ENCODE data around the gene CSNK1E. TPM values are rescaled to one million over a fixed set of nuclear protein-coding genes. Genes with fewer than 3 reads are reported as not detected.

The CSNK1E gene
- total RNA-seq, 1 donor from 2014 or later: 176 TPM

DNA sequence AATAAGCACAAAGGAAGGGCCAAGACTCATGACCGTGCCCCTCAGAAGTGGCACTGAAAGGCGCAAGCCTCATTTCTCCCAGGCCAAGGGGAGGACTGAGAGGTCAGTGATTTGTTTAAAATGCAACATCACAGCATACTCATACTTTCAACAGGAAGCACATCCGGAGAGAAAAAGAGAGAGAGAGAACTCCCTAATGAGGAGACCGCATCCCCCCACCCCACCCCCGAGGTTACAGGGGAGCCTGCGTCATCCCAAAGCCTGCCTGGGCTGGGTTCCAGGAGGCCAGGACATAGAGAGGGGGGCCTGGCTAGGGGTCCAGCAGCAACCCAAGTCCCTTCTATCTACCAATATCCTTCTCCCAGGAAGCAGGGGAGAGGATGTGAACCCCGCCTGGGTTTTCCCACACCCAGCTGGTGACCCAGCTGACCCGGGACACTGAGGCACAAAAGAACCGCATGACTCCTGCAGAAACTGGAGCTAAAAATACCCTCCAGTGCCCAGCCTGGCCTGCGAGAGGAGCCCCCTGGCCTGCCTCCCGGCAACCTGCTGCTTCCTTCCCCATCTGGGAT is 3.8 kb downstream of the CSNK1E start:
- DNase-seq (ENCODE audit: extremely low spot score, unreplicated experiment): no peak
- peaks cover 17% of the 10 kb centered on the region for H3K36me3 Mint-ChIP-seq (ENCODE audit: unreplicated experiment)
- peak overlapping the region; percentile 97 for H3K27ac Mint-ChIP-seq (ENCODE audit: unreplicated experiment)
- no peaks in the 10 kb centered on the region for H3K9me3 Mint-ChIP-seq (ENCODE audit: unreplicated experiment)
- H3K27me3 Mint-ChIP-seq (ENCODE audit: unreplicated experiment): no peaks in the 10 kb centered on the region
- peak overlapping the region; percentile 93 for H3K4me3 Mint-ChIP-seq (ENCODE audit: unreplicated experiment)
- H3K4me1 Mint-ChIP-seq (ENCODE audit: unreplicated experiment): peaks cover 83% of the 10 kb centered on the region
- TF ChIP-seq, protein P1, sequence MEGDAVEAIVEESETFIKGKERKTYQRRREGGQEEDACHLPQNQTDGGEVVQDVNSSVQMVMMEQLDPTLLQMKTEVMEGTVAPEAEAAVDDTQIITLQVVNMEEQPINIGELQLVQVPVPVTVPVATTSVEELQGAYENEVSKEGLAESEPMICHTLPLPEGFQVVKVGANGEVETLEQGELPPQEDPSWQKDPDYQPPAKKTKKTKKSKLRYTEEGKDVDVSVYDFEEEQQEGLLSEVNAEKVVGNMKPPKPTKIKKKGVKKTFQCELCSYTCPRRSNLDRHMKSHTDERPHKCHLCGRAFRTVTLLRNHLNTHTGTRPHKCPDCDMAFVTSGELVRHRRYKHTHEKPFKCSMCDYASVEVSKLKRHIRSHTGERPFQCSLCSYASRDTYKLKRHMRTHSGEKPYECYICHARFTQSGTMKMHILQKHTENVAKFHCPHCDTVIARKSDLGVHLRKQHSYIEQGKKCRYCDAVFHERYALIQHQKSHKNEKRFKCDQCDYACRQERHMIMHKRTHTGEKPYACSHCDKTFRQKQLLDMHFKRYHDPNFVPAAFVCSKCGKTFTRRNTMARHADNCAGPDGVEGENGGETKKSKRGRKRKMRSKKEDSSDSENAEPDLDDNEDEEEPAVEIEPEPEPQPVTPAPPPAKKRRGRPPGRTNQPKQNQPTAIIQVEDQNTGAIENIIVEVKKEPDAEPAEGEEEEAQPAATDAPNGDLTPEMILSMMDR (IDR thresholded peaks at IDR 0.05): no peak

DNA sequence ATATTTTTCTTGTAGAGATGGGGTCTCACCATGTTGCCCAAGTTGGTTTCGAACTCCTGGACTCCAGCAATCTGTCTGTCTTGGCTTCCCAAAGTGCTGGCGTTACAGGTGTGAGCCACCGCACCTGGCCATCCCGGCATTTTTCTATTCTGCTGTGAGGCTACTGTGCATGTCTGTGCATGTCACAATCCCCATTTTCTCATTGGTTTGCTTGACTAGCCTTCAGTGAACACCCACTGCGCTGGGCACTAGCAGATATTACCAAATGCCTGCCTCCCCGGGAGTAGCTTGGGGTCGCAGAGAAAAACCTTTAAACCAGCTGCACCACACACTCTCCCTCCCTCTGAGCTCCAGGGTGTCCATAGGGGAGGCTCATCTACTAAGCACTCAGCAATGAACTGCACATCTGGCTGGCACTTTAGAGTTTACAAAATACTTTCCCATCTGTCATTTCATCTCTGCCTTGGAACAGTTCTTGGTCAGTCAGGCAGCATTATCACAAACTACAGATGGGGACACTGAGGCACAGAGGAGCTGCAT is 4.9 kb downstream of the CSNK1E start:
- no peak overlapping the region for H3K4me3 Mint-ChIP-seq (ENCODE audit: unreplicated experiment)
- peaks cover 76% of the 10 kb centered on the region for H3K4me1 Mint-ChIP-seq (ENCODE audit: unreplicated experiment)
- DNase-seq (ENCODE audit: extremely low spot score, unreplicated experiment): no peak
- H3K27ac Mint-ChIP-seq (ENCODE audit: unreplicated experiment): peak overlapping the region; percentile 78
- peaks cover 22% of the 10 kb centered on the region for H3K36me3 Mint-ChIP-seq (ENCODE audit: unreplicated experiment)
- no peaks in the 10 kb centered on the region for H3K9me3 Mint-ChIP-seq (ENCODE audit: unreplicated experiment)
- TF ChIP-seq, protein P1 (IDR thresholded peaks at IDR 0.05): no peak
- no peaks in the 10 kb centered on the region for H3K27me3 Mint-ChIP-seq (ENCODE audit: unreplicated experiment)

DNA sequence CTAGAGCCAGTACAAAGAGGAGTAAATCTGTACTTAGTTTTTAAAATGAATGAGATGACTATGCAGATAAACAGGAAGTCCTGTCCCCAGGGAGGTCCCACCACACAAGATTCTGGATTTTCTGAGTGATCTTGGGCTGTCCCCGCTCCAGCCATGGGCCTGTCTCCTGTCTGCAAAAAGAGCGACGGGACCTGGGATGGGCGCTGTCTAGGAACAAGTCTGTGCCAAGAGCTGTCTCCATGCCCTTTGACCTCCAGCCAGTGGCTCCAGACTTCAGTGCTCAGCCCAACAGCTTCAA is 6.0 kb downstream of the CSNK1E start:
- peak overlapping the region; percentile 38 for H3K4me3 Mint-ChIP-seq (ENCODE audit: unreplicated experiment)
- peak overlapping the region; percentile 78 for H3K27ac Mint-ChIP-seq (ENCODE audit: unreplicated experiment)
- peaks cover 24% of the 10 kb centered on the region for H3K36me3 Mint-ChIP-seq (ENCODE audit: unreplicated experiment)
- no peak for DNase-seq (ENCODE audit: extremely low spot score, unreplicated experiment)
- no peaks in the 10 kb centered on the region for H3K9me3 Mint-ChIP-seq (ENCODE audit: unreplicated experiment)
- peaks cover 78% of the 10 kb centered on the region for H3K4me1 Mint-ChIP-seq (ENCODE audit: unreplicated experiment)
- TF ChIP-seq, protein P1 (IDR thresholded peaks at IDR 0.05): no peak
- H3K27me3 Mint-ChIP-seq (ENCODE audit: unreplicated experiment): no peaks in the 10 kb centered on the region

DNA sequence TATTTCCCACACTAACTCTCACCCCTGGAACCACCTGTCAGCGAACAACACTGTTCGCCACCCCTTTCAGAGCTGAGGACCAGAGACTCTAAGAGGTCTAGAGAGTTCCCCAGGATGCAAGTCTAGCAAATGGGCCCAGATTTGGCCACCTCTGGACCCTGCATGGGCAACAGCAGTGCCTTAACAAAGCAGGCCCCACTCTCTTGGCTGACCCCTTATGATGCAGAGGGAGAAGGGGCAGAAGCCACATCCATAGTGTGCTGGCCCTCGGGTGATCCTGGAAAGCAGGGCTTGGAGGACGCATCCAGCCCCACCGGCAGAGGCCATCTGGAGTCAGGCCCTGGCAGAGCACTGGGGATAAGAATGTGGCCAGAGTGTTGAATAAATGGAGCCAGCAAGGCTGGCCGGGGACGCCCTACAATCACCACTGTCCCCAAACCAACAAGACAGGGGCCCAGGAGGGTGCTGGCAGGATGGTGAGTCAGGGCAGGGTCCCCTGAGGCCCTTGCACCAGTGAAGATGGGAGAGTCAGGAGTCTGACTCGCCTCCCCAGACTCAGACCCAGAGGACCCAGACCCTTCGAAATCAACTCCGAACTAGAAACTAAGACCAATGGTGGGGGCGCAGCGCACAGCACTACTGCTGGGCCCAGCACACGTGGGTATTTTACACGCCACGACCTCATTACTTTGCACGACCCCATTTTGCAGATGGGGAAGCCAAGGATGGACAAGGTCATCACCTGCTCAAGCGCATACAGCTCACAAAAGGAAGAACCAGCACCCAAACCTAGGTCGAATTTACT is 6.5 kb downstream of the CSNK1E start:
- peaks cover 24% of the 10 kb centered on the region for H3K36me3 Mint-ChIP-seq (ENCODE audit: unreplicated experiment)
- TF ChIP-seq, protein P1 (IDR thresholded peaks at IDR 0.05): no peak
- no peaks in the 10 kb centered on the region for H3K27me3 Mint-ChIP-seq (ENCODE audit: unreplicated experiment)
- no peak for DNase-seq (ENCODE audit: extremely low spot score, unreplicated experiment)
- H3K4me1 Mint-ChIP-seq (ENCODE audit: unreplicated experiment): peaks cover 82% of the 10 kb centered on the region
- peak overlapping the region; percentile 78 for H3K27ac Mint-ChIP-seq (ENCODE audit: unreplicated experiment)
- no peaks in the 10 kb centered on the region for H3K9me3 Mint-ChIP-seq (ENCODE audit: unreplicated experiment)
- no peak overlapping the region for H3K4me3 Mint-ChIP-seq (ENCODE audit: unreplicated experiment)
